HG02588 (cell line): ENCODE data around the gene INTU.
A peak's percentile ranks its signal among the peaks of the same experiment; 100 is the strongest.
"Not testable (repeated sequence)": the region's sequence is repeated elsewhere in the genome, so short reads cannot be mapped to it uniquely, and the experiment has no call there.

Experiments used
- ATAC-seq: cut with Tn5 transposase; IDR thresholded peaks from one replicate; pipeline ENCODE4 v1.9.1; 2021; ENCODE audit warnings: mild to moderate bottlenecking, moderate library complexity; ENCODE audit not compliant: unreplicated experiment

Gene INTU

DNA sequence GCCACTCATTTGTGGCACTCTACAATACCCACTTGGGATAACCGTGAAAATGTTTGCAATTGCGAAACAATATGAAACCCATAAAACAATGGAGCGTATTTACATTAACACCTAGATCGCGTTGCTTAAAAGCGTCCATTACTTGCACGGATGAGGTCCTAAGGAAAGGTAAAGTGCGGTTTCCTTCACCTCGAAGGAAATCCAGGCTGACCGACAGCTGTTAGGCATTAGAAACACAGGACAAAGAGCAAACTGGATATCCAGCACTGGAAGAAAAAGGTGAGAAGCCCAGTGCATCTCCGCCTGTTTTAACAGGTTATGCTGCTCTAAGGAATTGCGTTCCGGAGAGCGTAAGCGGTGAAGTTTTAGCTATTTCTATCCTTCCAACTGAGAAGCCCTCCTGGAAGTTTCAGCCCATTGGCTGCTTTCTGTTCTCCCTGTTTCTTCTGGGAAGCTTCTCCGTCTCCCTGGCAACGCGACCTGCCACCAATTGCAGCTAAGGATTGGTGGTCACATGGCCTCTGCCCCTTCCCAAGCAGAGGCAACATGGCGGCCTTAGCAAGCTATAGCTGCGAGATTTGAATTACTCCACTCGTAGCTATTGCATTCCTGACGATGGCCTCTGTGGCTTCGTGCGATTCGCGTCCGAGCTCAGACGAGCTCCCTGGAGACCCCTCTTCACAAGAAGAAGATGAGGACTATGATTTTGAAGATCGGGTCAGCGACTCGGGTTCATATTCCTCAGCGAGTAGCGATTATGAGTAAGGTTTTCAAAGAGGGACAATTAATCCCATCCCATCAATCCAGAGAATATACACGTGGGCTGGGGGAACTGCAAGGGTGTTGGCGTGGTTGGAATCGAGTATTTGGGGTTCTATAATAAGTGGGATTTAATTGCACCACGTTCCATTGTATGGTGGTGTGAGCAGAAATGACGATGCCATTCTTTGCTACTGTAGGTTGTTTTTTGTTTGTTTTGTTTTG, at the start of gene INTU:
Gene INTU (plus strand): TSS at position 538 of the 984 bp plus-strand sequence. CDS start 78 bp downstream, at position 616.
- peak; percentile 98 for ATAC-seq

GRCh38 chr4:127586496-127586895, 46.3 kb upstream of the INTU start:
- ATAC-seq = not testable (repeated sequence)

- ATAC-seq = peak; percentile 90
These were observed 45.7 kb upstream of the INTU start for GRCh38 chr4:127586922-127587571.

DNA sequence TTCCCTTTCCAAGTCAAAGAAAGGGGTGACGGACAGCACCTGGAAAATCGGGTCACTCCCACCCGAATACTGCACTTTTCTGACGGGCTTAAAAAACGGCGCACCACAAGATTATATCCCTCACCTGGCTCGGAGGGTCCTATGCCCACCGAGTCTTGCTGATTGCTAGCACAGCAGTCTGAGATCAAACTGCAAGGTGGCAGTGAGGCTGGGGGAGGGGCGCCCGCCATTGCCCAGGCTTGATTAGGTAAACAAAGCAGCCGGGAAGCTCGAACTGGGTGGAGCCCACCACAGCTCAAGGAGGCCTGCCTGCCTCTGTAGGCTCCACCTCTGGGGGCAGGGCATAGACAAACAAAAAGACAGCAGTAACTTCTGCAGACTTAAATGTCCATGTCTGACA, 43.6 kb upstream of the INTU start:
- not testable (repeated sequence) for ATAC-seq

DNA sequence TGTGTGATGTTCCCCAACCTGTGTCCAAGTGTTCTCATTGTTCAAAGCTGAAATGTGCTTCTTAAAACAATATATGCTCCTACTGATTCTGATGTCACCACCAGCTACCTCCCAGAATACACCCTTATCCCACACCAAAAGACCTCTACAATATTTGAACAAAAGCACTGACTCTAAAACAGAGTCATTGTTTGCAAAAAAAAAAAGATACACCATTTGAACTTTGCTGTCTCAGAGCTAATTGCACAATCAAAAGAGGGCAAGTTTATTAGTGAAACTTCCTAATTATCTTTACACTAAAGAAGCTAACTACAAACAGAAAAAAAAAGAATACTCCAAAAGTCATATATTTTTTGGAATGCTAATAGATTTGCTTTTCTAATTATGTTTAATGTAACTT, 34.1 kb upstream of the INTU start:
- ATAC-seq = no peak

GRCh38 chr4:127601029-127601428, 31.7 kb upstream of the INTU start:
- ATAC-seq = no peak

GRCh38 chr4:127604949-127605709, 27.6 kb upstream of the INTU start:
- ATAC-seq = no peak

GRCh38 chr4:127606823-127607222, 25.9 kb upstream of the INTU start:
- ATAC-seq = no peak

- no peak for ATAC-seq
These were observed 23.3 kb upstream of the INTU start for GRCh38 chr4:127609484-127609883.

DNA sequence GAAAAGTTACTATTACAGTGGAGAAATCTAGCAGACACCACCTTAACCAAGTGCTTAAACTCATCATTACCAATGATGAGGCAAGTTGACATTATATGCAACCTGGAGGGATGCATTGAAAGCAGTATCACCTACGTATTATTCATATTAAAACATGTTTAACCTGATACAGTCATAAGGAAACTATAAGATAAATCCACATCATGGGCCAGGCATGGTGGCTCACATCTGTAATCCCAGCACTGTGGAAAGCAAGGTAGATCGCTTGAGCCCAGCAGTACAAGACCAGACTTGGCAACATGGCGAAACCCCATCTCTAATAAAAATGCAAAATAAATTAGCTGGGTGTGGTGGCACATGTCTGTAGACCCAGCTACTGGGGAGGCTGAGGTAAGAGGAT, 22.3 kb upstream of the INTU start:
- no peak for ATAC-seq

GRCh38 chr4:127616898-127617297, 15.9 kb upstream of the INTU start:
- no peak for ATAC-seq

- ATAC-seq = no peak
These were observed 14.3 kb upstream of the INTU start for GRCh38 chr4:127618427-127618826.

GRCh38 chr4:127622621-127622920, 10.2 kb upstream of the INTU start:
- ATAC-seq = no peak

GRCh38 chr4:127622921-127623796, 9.6 kb upstream of the INTU start:
- ATAC-seq = no peak

- no peak for ATAC-seq
These were observed 9.0 kb upstream of the INTU start for GRCh38 chr4:127623797-127624083.

- ATAC-seq = no peak
These were observed 8.6 kb upstream of the INTU start for GRCh38 chr4:127624173-127624572.

GRCh38 chr4:127629371-127629770, 3.4 kb upstream of the INTU start:
- no peak for ATAC-seq

DNA sequence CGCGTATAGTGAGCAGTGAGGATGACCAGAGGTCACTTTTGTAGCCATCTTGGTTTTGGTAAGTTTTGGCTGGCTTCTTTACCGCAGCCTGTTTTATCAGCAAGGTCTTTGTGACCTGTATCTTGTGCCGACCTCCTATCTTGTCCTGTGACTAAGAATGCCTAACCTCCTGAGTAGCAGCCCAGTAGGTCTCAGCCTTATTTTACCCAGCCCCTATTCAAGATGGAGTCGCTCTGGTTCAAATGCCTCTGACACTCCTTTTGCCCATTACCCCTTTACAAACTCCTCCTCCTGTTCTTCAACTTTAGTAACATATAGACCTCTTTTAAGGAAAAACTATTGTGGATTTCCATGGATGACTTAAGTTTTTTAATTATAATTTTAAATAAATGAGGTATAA, 2.6 kb upstream of the INTU start:
- ATAC-seq = no peak

- no peak for ATAC-seq
These were observed 1.3 kb upstream of the INTU start for GRCh38 chr4:127631420-127631819.

GRCh38 chr4:127634181-127634580, 1.4 kb downstream of the INTU start:
- ATAC-seq = no peak

- ATAC-seq = no peak
These were observed 8.8 kb downstream of the INTU start for GRCh38 chr4:127641524-127641923.
